SU-DHL-6 (cell line): Measurements from ENCODE around the gene ADIPOR1.

Experiments
- H2AFZ ChIP-seq: fragments of 200-600 bp; sonication (generic); 2 replicates; pipeline ENCODE4 v1.6.1; 2014; ENCODE audit warnings: low read depth, mild to moderate bottlenecking, moderate library complexity, mixed read lengths, antibody characterized with exemption, low read length; ENCODE audit not compliant: severe bottlenecking
- H3F3A ChIP-seq: fragments of 200-600 bp; shearing (Covaris generic); 2 replicates; pipeline ENCODE4 v1.6.0; 2016; ENCODE audit warnings: antibody characterized with exemption, mild to moderate bottlenecking; ENCODE audit not compliant: insufficient read depth
- H3K27ac ChIP-seq: fragments of 200-600 bp; sonication (generic); 2 replicates; pipeline ENCODE4 v1.5.1; 2016; ENCODE audit warnings: low read depth, mild to moderate bottlenecking, low read length, moderate library complexity, mixed read lengths
- H3K27me3 ChIP-seq: fragments of 200-600 bp; sonication (generic), shearing (Covaris generic); 2 replicates; pipeline ENCODE4 v1.6.0; 2014; ENCODE audit warnings: mild to moderate bottlenecking, low read length
- H3K36me3 ChIP-seq: fragments of 200-600 bp; sonication (generic); 2 replicates; pipeline ENCODE4 v1.6.1; 2014; ENCODE audit warnings: mild to moderate bottlenecking, low read length, mixed read lengths
- H3K4me2 ChIP-seq: fragments of 300-600, 200-600 bp; shearing (Covaris generic), sonication (generic); 2 replicates; pipeline ENCODE4 v1.6.0; 2014; ENCODE audit warnings: low read length, low read depth, mild to moderate bottlenecking; ENCODE audit not compliant: poor library complexity, severe bottlenecking
- H3K4me3 ChIP-seq: fragments of 200-600 bp; sonication (generic); 2 replicates; pipeline ENCODE4 v1.5.1; 2014; ENCODE audit warnings: antibody characterized with exemption, low read length, mild to moderate bottlenecking, mixed read lengths; ENCODE audit not compliant: insufficient read depth, poor library complexity, severe bottlenecking
- H3K79me2 ChIP-seq: fragments of 200-600 bp; sonication (generic); 2 replicates; pipeline ENCODE4 v1.6.1; 2014; ENCODE audit warnings: mild to moderate bottlenecking, low read length, moderate library complexity; ENCODE audit not compliant: insufficient read depth
- H3K9ac ChIP-seq: fragments of 200-600 bp; sonication (generic); 2 replicates; pipeline ENCODE4 v1.7.0; 2014; ENCODE audit warnings: mild to moderate bottlenecking, low read length
- H3K9me2 ChIP-seq: fragments of 200-600 bp; sonication (generic); replicated peaks from 2 replicates; pipeline ENCODE4 v1.6.1; 2014; ENCODE audit warnings: low read length; ENCODE audit not compliant: insufficient read depth
- H3K9me3 ChIP-seq: fragments of 200-600 bp; sonication (generic); 2 replicates; pipeline ENCODE4 v1.6.1; 2014; ENCODE audit warnings: low read length, mixed read lengths; ENCODE audit not compliant: insufficient read depth
- H4K20me1 ChIP-seq: fragments of 200-600 bp; sonication (generic); 2 replicates; pipeline ENCODE4 v1.6.1; 2014; ENCODE audit warnings: low read depth, mild to moderate bottlenecking, antibody characterized with exemption, low read length, moderate library complexity, mixed read lengths
- EZH2phosphoT487 ChIP-seq: fragments of 200-600 bp; sonication (generic), shearing (Covaris generic); conservative IDR thresholded peaks from 2 replicates; pipeline ENCODE4 v1.6.1; 2018; ENCODE audit warnings: mild to moderate bottlenecking, antibody characterized with exemption, low read length, moderate library complexity, mixed read lengths
- TF ChIP-seq, protein P1 (sequence below): fragments of 200-600 bp; sonication (generic); IDR thresholded peaks from one replicate; pipeline ENCODE4 v1.5.1; 2017; ENCODE audit warnings: antibody characterized with exemption, mild to moderate bottlenecking, low read length, moderate library complexity; ENCODE audit not compliant: insufficient read depth, poor library complexity, severe bottlenecking

ADIPOR1 gene

DNA sequence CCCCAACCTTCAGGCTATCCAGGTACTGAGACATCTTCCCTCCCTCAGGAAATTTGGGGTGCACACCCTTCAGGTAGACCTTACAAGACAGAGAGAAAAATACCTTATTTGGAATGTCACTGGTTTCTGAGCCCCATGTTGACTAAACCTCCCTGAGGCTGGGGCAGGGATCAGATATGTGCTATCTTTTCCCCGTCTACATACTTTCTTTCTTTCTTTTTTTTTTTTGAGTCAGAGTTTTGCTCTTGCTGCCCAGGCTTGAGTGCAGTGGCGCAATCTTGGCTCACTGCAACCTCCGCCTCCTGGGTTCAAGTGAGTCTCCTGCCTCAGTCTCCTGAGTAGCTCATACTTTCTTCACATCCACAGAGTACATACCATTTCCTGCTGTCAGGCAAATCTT, 7.3 kb upstream of the ADIPOR1 start:
- no peak overlapping the region for H3K4me2 ChIP-seq
- H3K27me3 ChIP-seq: no peaks in the 10 kb centered on the region

GRCh38 chr1:202964791-202965410, 6.8 kb upstream of the ADIPOR1 start:
- Histone ChIP-seq H3K9ac (no peak overlapping the region), H3K9me2 (no peaks in the 10 kb centered on the region), H3K79me2 (peaks cover 11% of the 10 kb centered on the region), H2AFZ (no peak overlapping the region), H3K4me2 (no peak overlapping the region), H3K4me3 (no peak overlapping the region), H3K27me3 (no peaks in the 10 kb centered on the region), H3K36me3 (no peaks in the 10 kb centered on the region), H4K20me1 (no peaks in the 10 kb centered on the region), H3K9me3 (no peaks in the 10 kb centered on the region), H3F3A (peaks cover 11% of the 10 kb centered on the region; the same call in 1 of the 2 replicates), H3K27ac (no peak overlapping the region)
- TF ChIP-seq, protein P1, sequence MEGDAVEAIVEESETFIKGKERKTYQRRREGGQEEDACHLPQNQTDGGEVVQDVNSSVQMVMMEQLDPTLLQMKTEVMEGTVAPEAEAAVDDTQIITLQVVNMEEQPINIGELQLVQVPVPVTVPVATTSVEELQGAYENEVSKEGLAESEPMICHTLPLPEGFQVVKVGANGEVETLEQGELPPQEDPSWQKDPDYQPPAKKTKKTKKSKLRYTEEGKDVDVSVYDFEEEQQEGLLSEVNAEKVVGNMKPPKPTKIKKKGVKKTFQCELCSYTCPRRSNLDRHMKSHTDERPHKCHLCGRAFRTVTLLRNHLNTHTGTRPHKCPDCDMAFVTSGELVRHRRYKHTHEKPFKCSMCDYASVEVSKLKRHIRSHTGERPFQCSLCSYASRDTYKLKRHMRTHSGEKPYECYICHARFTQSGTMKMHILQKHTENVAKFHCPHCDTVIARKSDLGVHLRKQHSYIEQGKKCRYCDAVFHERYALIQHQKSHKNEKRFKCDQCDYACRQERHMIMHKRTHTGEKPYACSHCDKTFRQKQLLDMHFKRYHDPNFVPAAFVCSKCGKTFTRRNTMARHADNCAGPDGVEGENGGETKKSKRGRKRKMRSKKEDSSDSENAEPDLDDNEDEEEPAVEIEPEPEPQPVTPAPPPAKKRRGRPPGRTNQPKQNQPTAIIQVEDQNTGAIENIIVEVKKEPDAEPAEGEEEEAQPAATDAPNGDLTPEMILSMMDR: no peak
- TF ChIP-seq EZH2phosphoT487: no peak

More for the DNA sequence above, 7.3 kb upstream of the ADIPOR1 start:
- H3K4me3 ChIP-seq: no peak overlapping the region
- H3K79me2 ChIP-seq: peaks cover 11% of the 10 kb centered on the region
- H3K9me3 ChIP-seq: no peaks in the 10 kb centered on the region
- H3K36me3 ChIP-seq: no peaks in the 10 kb centered on the region
- TF ChIP-seq, protein P1: no peak
- TF ChIP-seq EZH2phosphoT487: no peak
- no peak overlapping the region for H3K9ac ChIP-seq
- H3K9me2 ChIP-seq: no peaks in the 10 kb centered on the region
- no peak overlapping the region for H3K27ac ChIP-seq
- H4K20me1 ChIP-seq: no peaks in the 10 kb centered on the region
- no peak overlapping the region for H2AFZ ChIP-seq
- H3F3A ChIP-seq: peaks cover 10% of the 10 kb centered on the region; the same call in 1 of the 2 replicates

GRCh38 chr1:202961220-202961880, 3.2 kb upstream of the ADIPOR1 start:
- no peaks in the 10 kb centered on the region for H3K36me3 ChIP-seq
- H3K9me2 ChIP-seq: no peaks in the 10 kb centered on the region
- no peaks in the 10 kb centered on the region for H3K9me3 ChIP-seq
- no peaks in the 10 kb centered on the region for H4K20me1 ChIP-seq
- H3K4me2 ChIP-seq: no peak overlapping the region
- peaks cover 14% of the 10 kb centered on the region for H3F3A ChIP-seq
- no peaks in the 10 kb centered on the region for H3K27me3 ChIP-seq
- no peak overlapping the region for H3K4me3 ChIP-seq
- H3K9ac ChIP-seq: no peak overlapping the region
- no peak overlapping the region for H3K27ac ChIP-seq
- H2AFZ ChIP-seq: no peak overlapping the region
- TF ChIP-seq, protein P1: no peak
- TF ChIP-seq EZH2phosphoT487: no peak
- peaks cover 22% of the 10 kb centered on the region for H3K79me2 ChIP-seq
